ENCODE data around the gene UBALD2. TPM values are rescaled to one million over a fixed set of nuclear protein-coding genes. Genes with fewer than 3 reads are reported as not detected.

UBALD2 gene
- total and polyA plus RNA-seq, 2 of the 13 experiments (the other 11 are each of a cell fraction or from before 2014, with no cell fraction given) = 3.3 to 89.7 TPM

DNA sequence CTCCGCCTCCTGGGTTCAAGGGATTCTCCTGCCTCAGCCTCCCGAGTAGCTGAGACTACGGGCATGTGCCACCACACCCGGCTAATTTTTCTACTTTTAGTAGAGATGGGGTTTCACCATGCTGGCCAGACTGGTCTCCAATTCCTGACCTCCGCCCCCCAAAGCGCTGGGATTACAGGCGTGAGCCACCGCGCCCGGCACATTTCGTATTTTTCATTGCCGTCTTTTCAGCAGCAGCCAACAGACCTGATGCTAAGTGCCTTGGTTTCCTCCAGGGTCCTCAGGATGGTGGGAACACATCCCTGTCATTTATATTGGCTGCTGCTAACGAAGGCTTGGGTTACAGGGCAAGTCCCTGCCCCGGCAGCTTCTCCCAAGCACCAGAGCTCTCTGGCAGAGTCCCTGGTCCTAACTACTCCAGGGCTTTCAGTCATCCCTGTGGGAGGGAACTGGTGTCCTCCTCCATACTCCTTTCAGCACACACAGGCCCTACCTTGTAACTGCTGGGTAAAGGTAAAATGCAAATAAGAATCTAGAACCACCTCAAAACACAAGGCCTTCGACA, 23.4 kb upstream of the UBALD2 start (continued):
- no peak for TF ChIP-seq ZBTB40 (IDR thresholded peaks at IDR 0.05)
- TF ChIP-seq ZBTB40 (CRISPR knock-in tag; IDR thresholded peaks at IDR 0.05) = 0 out of 2 replicates have a peak, but pooled peaks have one; percentile 6
- TF ChIP-seq ZMYM3 (CRISPR knock-in tag; IDR thresholded peaks at IDR 0.05) = peak; percentile 30; the same call in 1 of the 2 replicates
- TF ChIP-seq SUZ12 (IDR thresholded peaks at IDR 0.05; ENCODE audit: low read depth, low read length) = no peak

Data from HepG2 (cell line).